HepG2 (cell line): ENCODE measurements around the gene KTN1. TPM values are rescaled to one million over a fixed set of nuclear protein-coding genes. Genes with fewer than 3 reads are reported as not detected.

Experiments used
- ATAC-seq: fragments of 200-7000 bp; cut with Tn5 transposase; 3 replicates; pipeline ENCODE4 v1.9.1; 2020; ENCODE audit warnings: mild to moderate bottlenecking, moderate library complexity
- BruUV-seq: library from RNA; stranded (reverse); fragments of 400-500 nt; replicated peaks from 2 replicates; lab custom pipeline; 2021; lab: Mats Ljungman, UMichigan
- CTCF ChIA-PET: fragments of 300-600 bp; formaldehyde crosslinking; extraction: SDS; loops from one replicate; lab custom pipeline; 2021; ENCODE audit warnings: low total read pairs, inconsistent platforms, low intra/inter-chr PET ratio; lab: Yijun Ruan, JAX
- POLR2A ChIA-PET: fragments of 350-600 bp; sonication (Branson Sonifier 250); formaldehyde crosslinking; loops from one replicate; lab custom pipeline; 2020; ENCODE audit warnings: antibody characterized with exemption, inconsistent platforms; lab: Yijun Ruan, JAX
- DNase-seq: peaks from one replicate; pipeline ENCODE4 v3.0.0-alpha.2; 2015; ENCODE audit warnings: low spot score
- FAIRE-seq: peaks from 3 replicates; lab custom pipeline; 2011; peaks lifted over from hg19 to GRCh38; lab: Jason Lieb, UNC
- H2AFZ ChIP-seq: one replicate; pipeline ENCODE4 v1.6.1; 2011; ENCODE audit warnings: low read length, inconsistent platforms
- H3K27ac ChIP-seq: fragments of 300-600 bp; 3 replicates; pipeline ENCODE4 v1.8.0; 2011; ENCODE audit warnings: mixed run types, mild to moderate bottlenecking, mixed read lengths, low read length, inconsistent platforms; ENCODE audit not compliant: insufficient read depth; ENCODE audit errors: extremely low read length
- H3K27me3 ChIP-seq, 2 experiments: fragments of 200-600 bp in 1 of 2; 2 replicates in 1 of 2; 3 replicates in 1 of 2; pipeline versions ENCODE4 v1.6.0 to v1.8.0; 2011; ENCODE audit warnings: low read length in 2 of 2, mild to moderate bottlenecking in 2 of 2, moderate library complexity in 2 of 2, inconsistent platforms in 1 of 2; ENCODE audit not compliant: insufficient read depth in 2 of 2, control insufficient read depth in 1 of 2
- H3K36me3 ChIP-seq, 2 experiments: fragments of 200-600 bp in 1 of 2; replicated peaks in 1 of 2; 2 replicates in 1 of 2; 3 replicates in 1 of 2; pipeline versions ENCODE4 v1.5.1 to v1.8.0; 2011; ENCODE audit warnings: low read length in 2 of 2, inconsistent platforms in 1 of 2; ENCODE audit not compliant: insufficient read depth in 2 of 2, control insufficient read depth in 1 of 2
- H3K4me1 ChIP-seq: 2 replicates; pipeline ENCODE4 v1.5.1; 2012; ENCODE audit warnings: low read length, inconsistent platforms; ENCODE audit not compliant: insufficient read depth
- H3K4me2 ChIP-seq: 2 replicates; pipeline ENCODE4 v1.6.0; 2011; ENCODE audit warnings: low read depth, low read length, inconsistent platforms
- H3K4me3 ChIP-seq, 3 experiments: fragments of 200-600 bp in 1 of 3; sonication (generic), shearing (Covaris generic) in 1 of 3; replicated peaks in 1 of 3; 2 replicates each; pipeline ENCODE4 v1.5.1; 2011 to 2016; ENCODE audit warnings: low read length in 3 of 3, inconsistent platforms in 2 of 3, low read depth in 2 of 3, mild to moderate bottlenecking in 2 of 3, control low read depth in 1 of 3, mixed read lengths in 1 of 3; ENCODE audit not compliant: insufficient read depth in 1 of 3
- H3K79me2 ChIP-seq: one replicate; pipeline ENCODE4 v1.6.1; 2011; ENCODE audit warnings: low read length, inconsistent platforms; ENCODE audit not compliant: insufficient read depth
- H3K9ac ChIP-seq: 2 replicates; pipeline ENCODE4 v1.6.0; 2011; ENCODE audit warnings: mild to moderate bottlenecking, low read depth, low read length, inconsistent platforms; ENCODE audit not compliant: insufficient read depth
- H3K9me3 ChIP-seq: 2 replicates; pipeline ENCODE4 v1.5.1; 2012; ENCODE audit warnings: mild to moderate bottlenecking, low read length
- H4K20me1 ChIP-seq: 2 replicates; pipeline ENCODE4 v1.6.0; 2011; ENCODE audit warnings: inconsistent platforms, mild to moderate bottlenecking, low read length, moderate library complexity; ENCODE audit not compliant: insufficient read depth
- ATF7-NPFF ChIP-seq: sonication (generic); formaldehyde crosslinking; IDR thresholded peaks from 2 replicates; pipeline ENCODE4 v1.8.1; 2023; ENCODE audit warnings: mild to moderate bottlenecking, low read depth, missing genetic modification reagents, moderate library complexity
- ATM ChIP-seq: fragments of 450-650 bp; IDR thresholded peaks from 2 replicates; pipeline ENCODE4 v1.7.1; 2017; ENCODE audit warnings: mild to moderate bottlenecking, borderline replicate concordance
- CHD4 ChIP-seq: fragments of 200-600 bp; sonication (generic); IDR thresholded peaks from 2 replicates; pipeline ENCODE4 v1.7.0; 2017; ENCODE audit warnings: mild to moderate bottlenecking, low read length, borderline replicate concordance
- KDM5B ChIP-seq: sonication (generic); formaldehyde crosslinking; IDR thresholded peaks from 2 replicates; pipeline ENCODE4 v1.4.0; 2020; ENCODE audit warnings: missing genetic modification reagents, mild to moderate bottlenecking, borderline replicate concordance
- LBX2 ChIP-seq: sonication (generic); formaldehyde crosslinking; IDR thresholded peaks from 2 replicates; pipeline ENCODE4 v1.5.0; 2020; ENCODE audit warnings: missing genetic modification reagents, mild to moderate bottlenecking, borderline replicate concordance
- MLX ChIP-seq: IDR thresholded peaks from 2 replicates; pipeline ENCODE4 v1.6.1; 2016
- MYPOP ChIP-seq: sonication (generic); formaldehyde crosslinking; IDR thresholded peaks from 2 replicates; pipeline ENCODE4 v1.8.1; 2023; ENCODE audit warnings: mild to moderate bottlenecking, moderate library complexity, missing genetic modification reagents
- RARA ChIP-seq: IDR thresholded peaks from 2 replicates; pipeline ENCODE4 v1.6.1; 2016; ENCODE audit warnings: missing genetic modification reagents, missing compliant biosample characterization
- RARG ChIP-seq: sonication (generic); formaldehyde crosslinking; IDR thresholded peaks from 2 replicates; pipeline ENCODE4 v1.4.0; 2020; ENCODE audit warnings: low read depth, mild to moderate bottlenecking, missing genetic modification reagents
- REL ChIP-seq: sonication (generic); formaldehyde crosslinking; conservative IDR thresholded peaks from 2 replicates; pipeline ENCODE4 v1.8.0; 2022; ENCODE audit warnings: mild to moderate bottlenecking, missing genetic modification reagents, moderate library complexity
- SOX5 ChIP-seq: IDR thresholded peaks from 2 replicates; pipeline ENCODE4 v1.6.1; 2016; ENCODE audit warnings: borderline replicate concordance
- U2AF1 ChIP-seq: fragments of 200-400 bp; formaldehyde crosslinking; optimal IDR thresholded peaks from 2 replicates; pipeline ENCODE3; 2017; ENCODE audit warnings: mild to moderate bottlenecking, low read depth, low read length
- ZBTB38 ChIP-seq: sonication (generic); formaldehyde crosslinking; IDR thresholded peaks from 2 replicates; pipeline ENCODE4 v1.5.1; 2020; ENCODE audit warnings: mild to moderate bottlenecking, missing genetic modification reagents
- ZNF383 ChIP-seq: sonication (generic); formaldehyde crosslinking; IDR thresholded peaks from 2 replicates; pipeline ENCODE4 v1.4.0; 2020; ENCODE audit warnings: missing genetic modification reagents, mild to moderate bottlenecking, borderline replicate concordance
- ZNF580 ChIP-seq: IDR thresholded peaks from 2 replicates; pipeline ENCODE4 v1.6.1; 2016; ENCODE audit warnings: low read depth, borderline replicate concordance
- ZNF615 ChIP-seq: sonication (generic); formaldehyde crosslinking; IDR thresholded peaks from 2 replicates; pipeline ENCODE4 v1.5.0; 2020; ENCODE audit warnings: mild to moderate bottlenecking, missing genetic modification reagents, borderline replicate concordance
- ZNF674 ChIP-seq: sonication (generic); formaldehyde crosslinking; IDR thresholded peaks from 2 replicates; pipeline ENCODE4 v1.5.0; 2020; ENCODE audit warnings: low read depth, mild to moderate bottlenecking, missing genetic modification reagents
- ZNF713 ChIP-seq: sonication (generic); formaldehyde crosslinking; IDR thresholded peaks from 2 replicates; pipeline ENCODE4 v1.4.0; 2020; ENCODE audit warnings: mild to moderate bottlenecking, missing genetic modification reagents
- ZSCAN31 ChIP-seq: sonication (generic); formaldehyde crosslinking; IDR thresholded peaks from 2 replicates; pipeline ENCODE4 v1.5.0; 2020; ENCODE audit warnings: low read depth, mild to moderate bottlenecking, missing genetic modification reagents
- WGBS: methylation state at CpG from one replicate; pipeline ENCODE4 v1.1.6; 2017; ENCODE audit warnings: low lambda C conversion rate; 5-methylcytosine and 5-hydroxymethylcytosine counted together
- in situ Hi-C: cut with HindIII; loops from 2 replicates; pipeline ENCODE4 v1.10.0; 2017; ENCODE audit warnings: low pct_unique_long_range_greater_than_20kb; ENCODE audit not compliant: extremely low pct_ligation_motif_present
- intact Hi-C: fragments of 100-400 bp; cut with micrococcal nuclease; formaldehyde crosslinking; loops from one replicate; pipeline ENCODE4 v1.10.0; 2022; ENCODE audit not compliant: unreplicated experiment
- polyA plus RNA-seq, 8 experiments: library from polyadenylated mRNA; depleted of rRNA in 3 of 8; stranded (reverse) in 7 of 8; unstranded in 1 of 8; fragments of >200 nt; fragmentation: Illumina TruSeq in 4 of 8; extraction: Trizol in 4 of 8; gene quantifications; 2 replicates each; pipeline versions ENCODE4 v1.2.1 to v1.2.3, GENCODE V29; 2011 to 2016; ENCODE audit warnings: low read depth in 4 of 8, missing spikeins in 1 of 8, mixed read lengths in 1 of 8; ENCODE audit not compliant: insufficient read depth in 1 of 8
- total RNA-seq, 5 experiments: library from RNA; depleted of rRNA; stranded (reverse); fragments of >200 nt; fragmentation: Illumina TruSeq; extraction: Trizol; gene quantifications; 2 replicates each; pipeline ENCODE4 v1.2.3, GENCODE V29; 2016; ENCODE audit warnings: low read depth in 1 of 5

Gene KTN1
- total and polyA plus RNA-seq, 2 of the 13 experiments (the other 11 are each of a cell fraction or from before 2014, with no cell fraction given), result 60.6 to 169 TPM

GRCh38 chr14:55717621-55718020 lies 137.6 kb downstream of the KTN1 start:
- WGBS, result 71% methylated on average over 4 of the region's 4 CpGs

More at GRCh38 chr14:55717621-55718020, 137.6 kb downstream of the KTN1 start:
- DNase-seq (no peak), FAIRE-seq (no peak), ATAC-seq (no peak)
- H4K20me1 ChIP-seq, result no peaks in the 10 kb centered on the region
- H3K9ac ChIP-seq, result no peak overlapping the region
- TF ChIP-seq ZNF383 (CRISPR knock-in tag) (no peak), MLX (CRISPR knock-in tag) (no peak), ZNF713 (no peak), ZNF615 (no peak), REL (CRISPR knock-in tag) (no peak), ZNF580 (CRISPR knock-in tag) (no peak), SOX5 (CRISPR knock-in tag) (no peak), KDM5B (no peak), RARG (CRISPR knock-in tag) (no peak), ZBTB38 (no peak), ZNF674 (CRISPR knock-in tag) (no peak), MYPOP (CRISPR knock-in tag) (no peak), ZSCAN31 (no peak), LBX2 (CRISPR knock-in tag) (no peak), CHD4 (no peak), RARA (no peak), U2AF1 (no peak), ATF7-NPFF (CRISPR knock-in tag) (no peak), ATM (no peak)
- no peak overlapping the region for H2AFZ ChIP-seq
- CTCF ChIA-PET, result no interaction called here
- intact Hi-C loops (no loop called here), in situ Hi-C loops (loop anchor here (25.0 kb wide), 1 partner anchor 620 kb away; no protein-coding TSS in a partner anchor)
- 0 out of 5 replicates have a peak, but pooled peaks cover 0 to 1% of the 10 kb centered on the region in 2 experiments for H3K27me3 ChIP-seq
- no peaks in the 10 kb centered on the region for H3K36me3 ChIP-seq
- H3K27ac ChIP-seq, result no peak overlapping the region
- no peak overlapping the region for H3K4me2 ChIP-seq
- H3K4me3 ChIP-seq, result no peak overlapping the region
- H3K9me3 ChIP-seq, result no peaks in the 10 kb centered on the region
- POLR2A ChIA-PET, result no interaction called here
- H3K79me2 ChIP-seq, result no peaks in the 10 kb centered on the region
- no TSS peak for BruUV-seq
- no peaks in the 10 kb centered on the region for H3K4me1 ChIP-seq
